Thyroid gland (tissue), 4 donors: ENCODE results near the gene DOCK2. TPM values are rescaled to one million over a fixed set of nuclear protein-coding genes. Genes with fewer than 3 reads are reported as not detected.

Experiments
- DNase-seq, 2 donors: peaks; one replicate each; pipeline ENCODE4 v3.0.0-alpha.2; 2019
- H3K27ac ChIP-seq, 3 donors: fragments of 200-600 bp; sonication (generic); 1 replicate in 2 of 3; 2 replicates in 1 of 3; pipeline ENCODE4 v1.5.1; 2016 to 2019; ENCODE audit warnings: mild to moderate bottlenecking in 1 of 3, moderate library complexity in 1 of 3
- H3K27me3 ChIP-seq: fragments of 200-600 bp; sonication (generic); one replicate; pipeline ENCODE4 v1.5.1; 2019
- H3K36me3 ChIP-seq, 2 donors: fragments of 200-600 bp; sonication (generic); one replicate each; pipeline ENCODE4 v1.5.1; 2016 to 2019
- H3K4me1 ChIP-seq, 2 donors: fragments of 200-600 bp; sonication (generic); one replicate each; pipeline ENCODE4 v1.5.1; 2017 to 2019
- H3K4me3 ChIP-seq, 3 donors: fragments of 200-600 bp; sonication (generic); replicated peaks in 1 of 3; 1 replicate in 2 of 3; 2 replicates in 1 of 3; pipeline ENCODE4 v1.5.1; 2016; ENCODE audit warnings: mild to moderate bottlenecking in 1 of 3
- H3K9me3 ChIP-seq: fragments of 200-600 bp; sonication (generic); one replicate; pipeline ENCODE4 v1.5.1; 2017
- CTCF ChIP-seq, 6 experiments: fragments of 200-600 bp in 3 of 6; fragments of 450-650 bp in 3 of 6; sonication (generic) in 3 of 6; IDR thresholded peaks; one replicate each; pipeline ENCODE4 v1.5.1; 2016 to 2019; ENCODE audit warnings: antibody characterized with exemption in 6 of 6, mild to moderate bottlenecking in 2 of 6, inconsistent platforms in 1 of 6, moderate library complexity in 1 of 6
- POLR2A ChIP-seq, 2 donors: fragments of 450-650 bp; IDR thresholded peaks; one replicate each; pipeline ENCODE4 v1.6.1; 2017; ENCODE audit warnings: antibody characterized with exemption in 2 of 2, mild to moderate bottlenecking in 2 of 2, moderate library complexity in 1 of 2
- WGBS, 2 donors: methylation state at CpG; one replicate each; pipeline ENCODE4 v1.1.5; 2017; 5-methylcytosine and 5-hydroxymethylcytosine counted together
- intact Hi-C: fragments of 100-400 bp; cut with DNase I; formaldehyde crosslinking; loops from one replicate; pipeline ENCODE4 v1.15.1; 2023
- total RNA-seq, 4 donors: library from RNA; depleted of rRNA; stranded (reverse); fragments of >200 nt; gene quantifications; one replicate each; pipeline ENCODE4 v1.2.3, GENCODE V29; 2016

Gene DOCK2
- total RNA-seq, 4 donors from 2014 or later = 4.3 to 14.1 (median 8.6) TPM

GRCh38 chr5:169706071-169706470 lies 69.0 kb downstream of the DOCK2 start:
- H3K4me3 ChIP-seq = no peak overlapping the region
- H3K9me3 ChIP-seq = no peaks in the 10 kb centered on the region
- H3K36me3 ChIP-seq = no peaks in the 10 kb centered on the region
- intact Hi-C loops = no loop called here
- H3K4me1 ChIP-seq = peaks cover 13 to 39% of the 10 kb centered on the region in 2 donors
- 97 to 100% methylated on average over 1 of the region's 1 CpG for WGBS, 2 donors
- no peak for TF ChIP-seq POLR2A (IDR thresholded peaks at IDR 0.05)
- TF ChIP-seq CTCF (IDR thresholded peaks at IDR 0.05) = no peak
- DNase-seq = no peak
- no peaks in the 10 kb centered on the region for H3K27me3 ChIP-seq
- H3K27ac ChIP-seq = peak overlapping the region in 1 of 3 donors; percentile 49

GRCh38 chr5:169706758-169707450 lies 69.8 kb downstream of the DOCK2 start:
- DNase-seq = peak; percentile 61 to 67
- H3K4me1 ChIP-seq = peaks cover 13 to 39% of the 10 kb centered on the region in 2 donors
- no peaks in the 10 kb centered on the region for H3K9me3 ChIP-seq
- H3K4me3 ChIP-seq = no peak overlapping the region
- 40 to 55% methylated on average over 9 of the region's 9 CpGs for WGBS, 2 donors
- intact Hi-C loops = no loop called here
- H3K27me3 ChIP-seq = no peaks in the 10 kb centered on the region
- H3K27ac ChIP-seq = peak overlapping the region in 1 of 3 donors; percentile 49
- no peaks in the 10 kb centered on the region for H3K36me3 ChIP-seq
- TF ChIP-seq CTCF (IDR thresholded peaks at IDR 0.05) = no peak
- no peak for TF ChIP-seq POLR2A (IDR thresholded peaks at IDR 0.05)

GRCh38 chr5:169707686-169708085 lies 70.6 kb downstream of the DOCK2 start:
- no peak for TF ChIP-seq POLR2A (IDR thresholded peaks at IDR 0.05)
- TF ChIP-seq CTCF (IDR thresholded peaks at IDR 0.05) = no peak
- peaks cover 13 to 39% of the 10 kb centered on the region in 2 donors for H3K4me1 ChIP-seq
- H3K4me3 ChIP-seq = no peak overlapping the region
- H3K9me3 ChIP-seq = no peaks in the 10 kb centered on the region
- no peaks in the 10 kb centered on the region for H3K27me3 ChIP-seq
- no peaks in the 10 kb centered on the region for H3K36me3 ChIP-seq
- H3K27ac ChIP-seq = no peak overlapping the region
- DNase-seq = no peak
- intact Hi-C loops = no loop called here
- 93 to 97% methylated on average over 3 of the region's 3 CpGs for WGBS, 2 donors

GRCh38 chr5:169710675-169711074 lies 73.6 kb downstream of the DOCK2 start:
- Histone ChIP-seq H3K27ac (no peak overlapping the region), H3K4me3 (no peak overlapping the region), H3K4me1 (peaks cover 13 to 24% of the 10 kb centered on the region in 2 donors), H3K9me3 (no peaks in the 10 kb centered on the region), H3K27me3 (no peaks in the 10 kb centered on the region), H3K36me3 (no peaks in the 10 kb centered on the region)
- TF ChIP-seq CTCF (IDR thresholded peaks at IDR 0.05) = no peak
- TF ChIP-seq POLR2A (IDR thresholded peaks at IDR 0.05) = no peak
- no peak for DNase-seq
- 50 to 65% methylated on average over 4 of the region's 4 CpGs for WGBS, 2 donors
- intact Hi-C loops = no loop called here

- intact Hi-C loops = no loop called here
- no peak for TF ChIP-seq CTCF (IDR thresholded peaks at IDR 0.05)
- no peak for TF ChIP-seq POLR2A (IDR thresholded peaks at IDR 0.05)
- Histone ChIP-seq H3K4me3 (no peak overlapping the region), H3K27ac (no peak overlapping the region), H3K27me3 (no peaks in the 10 kb centered on the region), H3K36me3 (no peaks in the 10 kb centered on the region), H3K4me1 (peaks cover 6 to 14% of the 10 kb centered on the region in 2 donors), H3K9me3 (no peaks in the 10 kb centered on the region)
- 95 to 100% methylated on average over 4 of the region's 4 CpGs for WGBS, 2 donors
- DNase-seq = no peak
Measured at GRCh38 chr5:169711551-169712225, 74.6 kb downstream of the DOCK2 start.
